GM12878 (cell line): ENCODE data around the gene PHLDB3. TPM values are rescaled to one million over a fixed set of nuclear protein-coding genes. Genes with fewer than 3 reads are reported as not detected.

Experiments used
- BHLHE40 ChIP-seq, 2 experiments: fragments of 450-650 bp in 1 of 2; IDR thresholded peaks; 2 replicates each; pipeline ENCODE4 v1.6.1; 2011 to 2017; ENCODE audit warnings: low read depth in 2 of 2, borderline replicate concordance in 1 of 2, improper control_type of control experiment in 1 of 2, low read length in 1 of 2, mild to moderate bottlenecking in 1 of 2
- CBX5 ChIP-seq: sonication (generic); IDR thresholded peaks from 2 replicates; pipeline ENCODE4 v1.6.1; 2016; ENCODE audit warnings: low read depth, moderate library complexity, mild to moderate bottlenecking, inconsistent platforms
- CEBPB ChIP-seq, 2 experiments: fragments of 150-350 bp in 1 of 2; IDR thresholded peaks; 2 replicates each; pipeline ENCODE4 v1.6.1; 2012 to 2014; ENCODE audit warnings: low read depth in 2 of 2, low read length in 2 of 2, borderline replicate concordance in 1 of 2, inconsistent platforms in 1 of 2
- FOXM1 ChIP-seq: IDR thresholded peaks from 2 replicates; pipeline ENCODE4 v1.6.1; 2012; ENCODE audit warnings: low read depth, mild to moderate bottlenecking, inconsistent platforms, low read length, moderate library complexity
- GABPA ChIP-seq: IDR thresholded peaks from 2 replicates; pipeline ENCODE4 v1.6.1; 2014; ENCODE audit warnings: antibody characterized with exemption, low read depth, mild to moderate bottlenecking, inconsistent platforms
- GATAD2B ChIP-seq: fragments of 450-650 bp; conservative IDR thresholded peaks from 2 replicates; pipeline ENCODE4 v1.6.1; 2017; ENCODE audit warnings: low read depth, mild to moderate bottlenecking, moderate library complexity
- JUND ChIP-seq: IDR thresholded peaks from 2 replicates; pipeline ENCODE4 v1.6.1; 2012; ENCODE audit warnings: low read depth, mild to moderate bottlenecking, low read length, improper control_type of control experiment, moderate library complexity
- KLF5 ChIP-seq: fragments of 450-650 bp; IDR thresholded peaks from 2 replicates; pipeline ENCODE4 v1.6.1; 2014; ENCODE audit warnings: mild to moderate bottlenecking; ENCODE audit not compliant: partially characterized antibody
- NFYA ChIP-seq: IDR thresholded peaks from 2 replicates; pipeline ENCODE4 v1.6.1; 2011; ENCODE audit warnings: low read depth, mild to moderate bottlenecking, low read length, improper control_type of control experiment, borderline replicate concordance
- PAX8 ChIP-seq: fragments of 450-650 bp; IDR thresholded peaks from 2 replicates; pipeline ENCODE4 v1.6.1; 2017; ENCODE audit warnings: mild to moderate bottlenecking, moderate library complexity
- POLR2A ChIP-seq: IDR thresholded peaks from 2 replicates; pipeline ENCODE4 v1.6.1; 2011; ENCODE audit warnings: low read depth, mild to moderate bottlenecking, low read length
- POU2F2 ChIP-seq: IDR thresholded peaks from 3 replicates; pipeline ENCODE4 v1.6.1; 2011; ENCODE audit warnings: low read depth, mild to moderate bottlenecking, low read length, borderline replicate concordance
- YBX1 ChIP-seq: fragments of 450-650 bp; IDR thresholded peaks from 2 replicates; pipeline ENCODE4 v1.6.1; 2016; ENCODE audit warnings: antibody characterized with exemption
- ZBTB11 ChIP-seq: fragments of 450-650 bp; formaldehyde crosslinking; IDR thresholded peaks from 2 replicates; pipeline ENCODE4 v1.5.0; 2022; ENCODE audit warnings: mild to moderate bottlenecking, missing genetic modification characterization
- polyA plus RNA-seq, 11 experiments: library from polyadenylated mRNA; depleted of rRNA in 4 of 11; unstranded in 6 of 11; stranded (reverse) in 5 of 11; fragments of >200 nt; fragmentation: Nextera tagmentation in 4 of 11; fragmentation: Illumina TruSeq in 1 of 11; extraction: Ambion mirVana in 4 of 11; extraction: Trizol in 1 of 11; gene quantifications; 1 replicate in 1 of 11; 2 replicates in 10 of 11; pipeline versions ENCODE4 v1.2.1 to v1.2.3, GENCODE V29; 2011 to 2016; ENCODE audit warnings: inconsistent platforms in 2 of 11, missing spikeins in 2 of 11, low read depth in 1 of 11
- total RNA-seq, 4 experiments: library from RNA; depleted of rRNA in 3 of 4; stranded (reverse); fragments of >200 nt in 3 of 4; fragmentation: Illumina TruSeq in 1 of 4; extraction: Trizol in 1 of 4; gene quantifications; 2 replicates each; pipeline versions ENCODE4 v1.2.1 to v1.2.3, GENCODE V29; 2013 to 2021
- TF ChIP-seq, protein P1 (sequence below): fragments of 450-650 bp; IDR thresholded peaks from 2 replicates; pipeline ENCODE4 v1.6.1; 2017; ENCODE audit warnings: antibody characterized with exemption, mild to moderate bottlenecking, moderate library complexity
- TF ChIP-seq, protein P2 (sequence below): IDR thresholded peaks from 2 replicates; pipeline ENCODE4 v1.6.1; 2011; ENCODE audit warnings: low read depth, mild to moderate bottlenecking, low read length, moderate library complexity, borderline replicate concordance; ENCODE audit errors: extremely low read depth
- TF ChIP-seq, protein P3 (sequence below): IDR thresholded peaks from 2 replicates; pipeline ENCODE4 v1.6.1; 2012; ENCODE audit warnings: improper control_type of control experiment, low read depth, low read length; ENCODE audit not compliant: insufficient replicate concordance

PHLDB3 gene
- total and polyA plus RNA-seq, 10 of the 15 experiments (the other 5 are each of a cell fraction or from before 2014, with no cell fraction given), result 0.13 to 13.0 (median 5.5) TPM

- TF ChIP-seq ZBTB11 (CRISPR knock-in tag) (no peak), GATAD2B (peak; percentile 59), NFYA (no peak), PAX8 (no peak), POU2F2 (no peak), BHLHE40 (IDR thresholded peaks at IDR 0.05; ENCODE audit: borderline replicate concordance in 1 of 2, low read depth in 2 of 2, low read length in 1 of 2) (peak in 1 of 2 experiments; percentile 11; a peak in 1 of 4 replicates), POLR2A (peak; percentile 75), CBX5 (no peak), FOXM1 (no peak), KLF5 (no peak), GABPA (no peak), YBX1 (no peak), CEBPB (IDR thresholded peaks at IDR 0.05; ENCODE audit: borderline replicate concordance in 1 of 2, low read depth in 2 of 2, low read length in 2 of 2) (no peak), JUND (no peak)
- TF ChIP-seq, protein P1, sequence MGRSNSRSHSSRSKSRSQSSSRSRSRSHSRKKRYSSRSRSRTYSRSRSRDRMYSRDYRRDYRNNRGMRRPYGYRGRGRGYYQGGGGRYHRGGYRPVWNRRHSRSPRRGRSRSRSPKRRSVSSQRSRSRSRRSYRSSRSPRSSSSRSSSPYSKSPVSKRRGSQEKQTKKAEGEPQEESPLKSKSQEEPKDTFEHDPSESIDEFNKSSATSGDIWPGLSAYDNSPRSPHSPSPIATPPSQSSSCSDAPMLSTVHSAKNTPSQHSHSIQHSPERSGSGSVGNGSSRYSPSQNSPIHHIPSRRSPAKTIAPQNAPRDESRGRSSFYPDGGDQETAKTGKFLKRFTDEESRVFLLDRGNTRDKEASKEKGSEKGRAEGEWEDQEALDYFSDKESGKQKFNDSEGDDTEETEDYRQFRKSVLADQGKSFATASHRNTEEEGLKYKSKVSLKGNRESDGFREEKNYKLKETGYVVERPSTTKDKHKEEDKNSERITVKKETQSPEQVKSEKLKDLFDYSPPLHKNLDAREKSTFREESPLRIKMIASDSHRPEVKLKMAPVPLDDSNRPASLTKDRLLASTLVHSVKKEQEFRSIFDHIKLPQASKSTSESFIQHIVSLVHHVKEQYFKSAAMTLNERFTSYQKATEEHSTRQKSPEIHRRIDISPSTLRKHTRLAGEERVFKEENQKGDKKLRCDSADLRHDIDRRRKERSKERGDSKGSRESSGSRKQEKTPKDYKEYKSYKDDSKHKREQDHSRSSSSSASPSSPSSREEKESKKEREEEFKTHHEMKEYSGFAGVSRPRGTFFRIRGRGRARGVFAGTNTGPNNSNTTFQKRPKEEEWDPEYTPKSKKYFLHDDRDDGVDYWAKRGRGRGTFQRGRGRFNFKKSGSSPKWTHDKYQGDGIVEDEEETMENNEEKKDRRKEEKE, result no peak
- TF ChIP-seq, protein P2, sequence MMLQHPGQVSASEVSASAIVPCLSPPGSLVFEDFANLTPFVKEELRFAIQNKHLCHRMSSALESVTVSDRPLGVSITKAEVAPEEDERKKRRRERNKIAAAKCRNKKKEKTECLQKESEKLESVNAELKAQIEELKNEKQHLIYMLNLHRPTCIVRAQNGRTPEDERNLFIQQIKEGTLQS, result no peak
- TF ChIP-seq, protein P3, sequence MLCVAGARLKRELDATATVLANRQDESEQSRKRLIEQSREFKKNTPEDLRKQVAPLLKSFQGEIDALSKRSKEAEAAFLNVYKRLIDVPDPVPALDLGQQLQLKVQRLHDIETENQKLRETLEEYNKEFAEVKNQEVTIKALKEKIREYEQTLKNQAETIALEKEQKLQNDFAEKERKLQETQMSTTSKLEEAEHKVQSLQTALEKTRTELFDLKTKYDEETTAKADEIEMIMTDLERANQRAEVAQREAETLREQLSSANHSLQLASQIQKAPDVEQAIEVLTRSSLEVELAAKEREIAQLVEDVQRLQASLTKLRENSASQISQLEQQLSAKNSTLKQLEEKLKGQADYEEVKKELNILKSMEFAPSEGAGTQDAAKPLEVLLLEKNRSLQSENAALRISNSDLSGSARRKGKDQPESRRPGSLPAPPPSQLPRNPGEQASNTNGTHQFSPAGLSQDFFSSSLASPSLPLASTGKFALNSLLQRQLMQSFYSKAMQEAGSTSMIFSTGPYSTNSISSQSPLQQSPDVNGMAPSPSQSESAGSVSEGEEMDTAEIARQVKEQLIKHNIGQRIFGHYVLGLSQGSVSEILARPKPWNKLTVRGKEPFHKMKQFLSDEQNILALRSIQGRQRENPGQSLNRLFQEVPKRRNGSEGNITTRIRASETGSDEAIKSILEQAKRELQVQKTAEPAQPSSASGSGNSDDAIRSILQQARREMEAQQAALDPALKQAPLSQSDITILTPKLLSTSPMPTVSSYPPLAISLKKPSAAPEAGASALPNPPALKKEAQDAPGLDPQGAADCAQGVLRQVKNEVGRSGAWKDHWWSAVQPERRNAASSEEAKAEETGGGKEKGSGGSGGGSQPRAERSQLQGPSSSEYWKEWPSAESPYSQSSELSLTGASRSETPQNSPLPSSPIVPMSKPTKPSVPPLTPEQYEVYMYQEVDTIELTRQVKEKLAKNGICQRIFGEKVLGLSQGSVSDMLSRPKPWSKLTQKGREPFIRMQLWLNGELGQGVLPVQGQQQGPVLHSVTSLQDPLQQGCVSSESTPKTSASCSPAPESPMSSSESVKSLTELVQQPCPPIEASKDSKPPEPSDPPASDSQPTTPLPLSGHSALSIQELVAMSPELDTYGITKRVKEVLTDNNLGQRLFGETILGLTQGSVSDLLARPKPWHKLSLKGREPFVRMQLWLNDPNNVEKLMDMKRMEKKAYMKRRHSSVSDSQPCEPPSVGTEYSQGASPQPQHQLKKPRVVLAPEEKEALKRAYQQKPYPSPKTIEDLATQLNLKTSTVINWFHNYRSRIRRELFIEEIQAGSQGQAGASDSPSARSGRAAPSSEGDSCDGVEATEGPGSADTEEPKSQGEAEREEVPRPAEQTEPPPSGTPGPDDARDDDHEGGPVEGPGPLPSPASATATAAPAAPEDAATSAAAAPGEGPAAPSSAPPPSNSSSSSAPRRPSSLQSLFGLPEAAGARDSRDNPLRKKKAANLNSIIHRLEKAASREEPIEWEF, result no peak
Observed at GRCh38 chr19:43503501-43504425, 783 bp downstream of the PHLDB3 start (continued).
